Suppressor macrophage (primary cell): ENCODE data around the gene PAQR4.

ENCODE experiments used
- DNase-seq, 4 experiments: peaks; one replicate each; pipeline ENCODE4 v3.0.0-alpha.2; 2020 to 2022

PAQR4 gene

DNA sequence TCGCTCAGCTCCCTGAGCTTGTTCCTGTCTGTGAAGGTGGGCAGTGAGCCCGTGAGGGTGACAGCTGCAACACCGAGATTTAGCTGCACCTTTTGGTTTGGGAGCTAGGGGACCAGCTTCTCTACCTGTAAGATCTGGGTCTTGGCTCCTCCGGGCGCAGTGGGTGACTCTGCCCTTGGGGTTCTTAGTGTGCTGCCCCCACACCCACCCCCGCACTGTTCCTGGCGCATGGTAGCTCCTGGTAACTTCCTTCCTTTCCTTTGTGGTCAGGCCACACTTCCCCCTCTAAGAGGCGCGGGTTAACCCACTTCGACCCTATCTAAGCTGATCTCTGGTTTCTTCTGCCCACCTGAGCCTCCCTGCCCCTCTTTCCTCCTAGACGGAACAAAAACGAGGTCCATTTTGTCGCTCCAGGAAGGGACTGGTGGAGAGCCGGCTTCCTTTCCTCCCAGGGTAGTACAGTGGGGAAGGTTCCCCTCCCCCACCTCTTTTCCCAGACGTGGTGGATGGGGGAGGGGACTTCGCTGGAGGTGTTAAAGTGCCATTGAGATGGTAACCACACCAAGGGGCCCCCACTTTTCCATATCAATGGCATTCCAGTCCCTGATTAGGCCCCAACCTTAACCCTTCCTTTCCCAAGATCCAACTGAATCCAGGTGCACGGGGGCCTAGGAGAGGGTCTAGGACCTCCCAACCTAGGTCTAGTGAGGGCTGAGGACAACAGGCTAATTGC lies 39.0 kb downstream of the PAQR4 start:
- peak; percentile 48 to 84 (median 70) for DNase-seq

DNA sequence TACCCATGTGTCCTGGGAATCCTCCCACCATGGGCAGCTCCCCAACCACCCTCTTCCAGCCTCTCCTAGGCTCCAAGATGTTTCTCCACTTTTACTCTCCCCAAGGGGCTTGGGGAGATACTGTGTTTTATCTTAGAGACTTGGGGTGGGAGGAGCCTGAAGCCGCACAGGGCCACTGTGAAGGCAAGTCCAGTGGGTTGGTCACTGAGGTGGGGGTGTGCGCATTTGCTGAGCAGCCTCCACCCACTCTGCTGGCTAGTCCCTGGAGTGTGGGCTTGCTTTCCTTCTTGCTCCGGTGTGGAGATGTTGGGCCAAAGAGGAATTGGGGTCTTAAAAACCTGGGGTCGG lies 39.5 kb downstream of the PAQR4 start:
- peak in 2 of 4 experiments; percentile 19 to 22 for DNase-seq

DNA sequence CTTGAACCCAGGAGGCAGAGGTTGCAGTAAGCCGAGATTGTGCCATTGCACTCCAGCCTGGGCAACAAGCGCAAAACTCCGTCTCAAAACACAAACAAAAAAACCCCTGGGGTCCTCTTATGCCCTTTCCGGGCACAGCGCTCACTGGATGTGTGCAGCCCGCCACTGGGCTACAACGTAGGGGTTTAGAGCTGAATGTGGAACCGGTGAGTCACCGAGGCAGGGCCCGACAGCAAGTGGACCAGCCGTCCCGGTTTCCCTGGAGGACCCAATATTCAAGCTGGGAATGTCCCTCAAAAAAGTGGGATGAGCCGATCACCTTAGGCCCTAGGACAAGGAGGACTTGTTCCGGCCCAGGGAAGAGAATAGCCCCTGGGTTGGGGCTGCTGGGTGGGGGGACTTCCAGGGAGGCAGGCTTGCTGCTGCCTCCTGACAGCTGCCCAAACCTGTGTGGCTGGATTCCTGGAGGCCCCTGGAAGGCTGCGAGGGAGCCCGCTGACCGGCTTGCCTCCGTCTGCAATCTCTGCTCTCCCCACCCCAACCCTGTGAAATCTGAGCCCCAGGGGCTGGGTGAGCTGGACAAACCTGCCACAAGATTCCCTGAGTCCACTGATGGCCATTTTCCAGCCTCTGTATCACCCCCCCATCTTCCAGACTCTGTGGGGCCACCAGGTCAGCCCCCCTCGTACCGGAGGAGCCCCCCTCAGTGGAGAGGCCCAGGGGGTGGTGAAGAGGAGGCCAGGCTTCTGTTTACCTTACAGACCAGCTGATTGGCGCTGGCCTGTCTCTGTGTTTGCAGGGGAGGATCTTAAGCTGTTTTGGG lies 40.6 kb downstream of the PAQR4 start:
- DNase-seq, result no peak

DNA sequence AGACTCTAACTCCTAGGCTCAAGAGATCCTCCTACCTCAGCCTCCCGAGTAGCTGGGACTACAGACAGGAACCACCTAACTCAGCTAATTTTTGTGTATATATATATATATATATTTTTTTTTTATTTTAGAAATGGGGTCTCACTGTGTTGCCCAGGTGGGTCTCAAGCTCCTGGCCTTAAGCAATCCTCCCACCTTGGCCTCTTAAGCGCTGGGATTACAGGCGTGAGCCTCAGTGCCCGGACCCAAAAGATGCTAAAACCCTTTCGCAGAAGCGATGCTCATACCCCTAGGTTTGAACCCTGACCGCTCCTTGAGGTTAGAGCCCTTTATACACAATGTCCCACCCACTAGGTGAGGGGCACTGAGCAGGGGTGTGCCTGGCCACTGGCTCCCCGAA lies 41.4 kb downstream of the PAQR4 start:
- DNase-seq, result no peak

DNA sequence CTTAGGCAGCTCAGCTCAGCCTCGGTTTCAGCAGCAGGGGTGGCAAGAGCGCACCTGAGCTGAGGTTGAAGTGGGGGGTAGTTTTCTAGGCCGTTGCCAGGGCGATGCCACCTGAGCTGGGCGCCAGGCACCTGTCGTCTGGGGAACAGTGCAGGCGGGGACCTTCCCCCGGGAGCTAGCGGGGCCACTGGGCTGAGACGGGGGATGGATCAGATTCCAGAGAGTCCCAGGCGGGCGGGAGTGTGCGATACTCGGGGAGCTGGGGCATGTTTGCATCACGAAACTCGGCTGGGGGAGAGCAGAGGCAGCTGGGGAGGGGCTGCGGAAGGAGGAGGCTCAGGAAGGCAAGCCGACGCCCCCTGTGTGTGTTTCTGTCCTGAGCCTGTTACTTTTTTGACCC lies 43.1 kb downstream of the PAQR4 start:
- DNase-seq, result no peak

DNA sequence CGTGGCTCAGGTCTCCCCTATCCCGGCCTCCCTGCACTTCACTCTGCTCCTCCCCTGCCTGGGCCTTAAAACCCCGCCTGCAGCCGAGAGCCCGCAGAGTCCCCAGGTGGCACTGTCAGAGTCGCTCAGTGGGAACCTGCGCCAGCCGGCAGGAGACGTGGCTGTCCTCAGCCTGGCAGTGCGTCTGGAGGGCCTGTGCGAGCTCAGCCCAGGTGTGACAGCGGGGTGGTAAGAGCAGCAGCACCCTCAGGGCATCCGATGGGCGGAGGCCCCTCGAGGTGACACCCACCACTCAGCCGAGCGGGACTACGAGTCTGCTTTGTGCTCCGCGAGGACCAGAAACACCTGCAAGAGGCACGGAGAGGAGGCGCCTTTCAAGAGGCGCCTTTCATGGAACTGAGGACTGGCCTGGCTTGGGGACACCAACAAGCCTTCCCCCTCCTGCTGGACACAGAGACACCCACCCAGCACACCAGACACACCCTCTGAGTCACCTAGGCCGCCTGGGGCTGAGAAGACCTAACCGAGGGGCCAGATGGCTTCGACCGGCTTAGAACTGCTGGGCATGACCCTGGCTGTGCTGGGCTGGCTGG lies 43.8 kb downstream of the PAQR4 start, which contains the start of gene CLDN9:
Gene CLDN9, plus strand, starts transcription at position 96 of the 593 bp plus-strand sequence. Its CDS starts 440 bp downstream, at position 536.
- DNase-seq, result no peak

DNA sequence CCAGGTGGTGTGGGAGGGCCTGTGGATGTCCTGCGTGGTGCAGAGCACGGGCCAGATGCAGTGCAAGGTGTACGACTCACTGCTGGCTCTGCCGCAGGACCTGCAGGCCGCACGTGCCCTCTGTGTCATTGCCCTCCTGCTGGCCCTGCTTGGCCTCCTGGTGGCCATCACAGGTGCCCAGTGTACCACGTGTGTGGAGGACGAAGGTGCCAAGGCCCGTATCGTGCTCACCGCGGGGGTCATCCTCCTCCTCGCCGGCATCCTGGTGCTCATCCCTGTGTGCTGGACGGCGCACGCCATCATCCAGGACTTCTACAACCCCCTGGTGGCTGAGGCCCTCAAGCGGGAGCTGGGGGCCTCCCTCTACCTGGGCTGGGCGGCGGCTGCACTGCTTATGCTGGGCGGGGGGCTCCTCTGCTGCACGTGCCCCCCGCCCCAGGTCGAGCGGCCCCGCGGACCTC lies 44.4 kb downstream of the PAQR4 start:
- no peak for DNase-seq

DNA sequence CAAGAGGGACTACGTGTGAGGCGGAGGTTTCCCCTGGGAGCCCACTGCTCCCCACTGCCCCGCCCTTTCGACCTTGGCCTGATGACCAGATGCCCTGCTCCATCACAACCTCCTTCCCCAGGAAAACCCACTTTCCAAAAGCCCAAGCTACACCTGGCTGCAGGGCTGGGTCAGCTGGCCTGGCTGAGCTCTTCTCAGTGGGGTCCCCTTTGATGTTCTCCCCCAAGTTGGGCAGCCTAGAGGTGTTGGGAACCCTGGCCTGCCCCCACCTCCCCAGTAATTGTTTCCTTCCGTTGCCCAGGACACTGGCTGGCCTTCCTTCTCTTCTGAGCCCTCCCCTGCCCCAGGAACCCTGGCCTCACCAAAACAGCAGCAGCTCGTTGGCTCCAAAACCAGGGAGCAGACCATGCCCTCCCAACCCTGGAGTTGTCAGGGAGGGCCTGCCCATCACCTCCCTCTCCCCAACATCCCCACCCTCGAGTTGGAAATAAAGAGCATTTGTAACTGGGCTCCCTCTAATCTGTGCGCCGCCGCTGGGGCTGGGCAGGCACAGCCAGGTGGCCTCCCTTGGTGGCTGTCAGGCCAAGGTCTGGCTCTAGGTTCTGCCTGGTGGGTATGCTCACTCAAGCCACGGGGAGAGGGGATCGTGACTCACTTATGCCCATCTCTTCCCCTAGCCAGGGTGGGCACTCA lies 45.0 kb downstream of the PAQR4 start:
- DNase-seq, result no peak

DNA sequence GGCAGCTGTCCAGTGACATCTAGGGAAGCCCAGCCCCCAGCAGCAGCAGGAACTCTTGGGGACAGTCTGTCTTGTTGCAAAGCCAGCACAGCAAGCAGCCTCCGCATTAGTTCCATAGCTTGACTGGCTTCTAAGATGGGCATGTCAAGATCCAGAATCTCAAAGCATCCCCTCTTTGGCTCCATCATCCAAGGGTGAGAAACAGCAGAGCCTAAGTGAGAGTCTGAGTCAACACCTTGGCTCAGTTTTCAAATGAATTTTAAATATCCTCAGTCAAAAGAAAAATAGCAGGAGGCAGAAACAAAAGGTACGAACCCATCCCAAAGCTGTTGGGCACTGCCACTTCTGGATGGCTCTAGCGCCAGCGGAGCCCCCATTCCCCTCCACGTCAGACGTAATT lies 45.8 kb downstream of the PAQR4 start:
- DNase-seq, result no peak

DNA sequence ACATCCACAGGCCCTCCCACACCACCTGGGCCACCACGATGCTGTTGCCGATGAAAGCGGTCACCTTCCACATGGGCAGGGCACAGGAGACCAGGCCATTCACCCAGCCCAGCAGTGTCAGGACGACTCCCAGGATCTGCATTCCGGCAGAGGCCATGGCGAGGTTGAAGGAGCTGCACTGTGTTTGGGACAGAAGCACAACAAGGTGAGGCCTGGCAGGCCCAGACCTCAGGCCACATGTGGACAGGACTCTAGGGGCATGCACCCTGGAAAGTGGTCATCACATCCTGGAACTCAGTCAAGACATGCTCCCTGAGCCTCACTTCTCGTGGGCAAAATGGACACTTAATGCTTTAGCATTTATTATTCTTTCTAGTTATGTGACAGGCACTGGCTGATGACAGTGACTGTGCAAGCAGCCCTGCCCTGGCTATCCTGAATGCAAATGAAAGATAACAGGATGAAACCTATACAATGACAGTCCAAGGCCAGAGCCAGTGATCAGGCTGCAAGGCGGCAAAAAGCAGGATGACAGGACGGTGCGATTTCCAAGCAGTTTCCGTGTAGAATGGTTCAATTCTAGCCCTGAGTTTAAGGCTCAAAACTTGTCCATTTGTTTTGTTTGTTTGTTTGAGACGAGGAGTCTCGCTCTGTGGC lies 46.8 kb downstream of the PAQR4 start:
- no peak for DNase-seq

DNA sequence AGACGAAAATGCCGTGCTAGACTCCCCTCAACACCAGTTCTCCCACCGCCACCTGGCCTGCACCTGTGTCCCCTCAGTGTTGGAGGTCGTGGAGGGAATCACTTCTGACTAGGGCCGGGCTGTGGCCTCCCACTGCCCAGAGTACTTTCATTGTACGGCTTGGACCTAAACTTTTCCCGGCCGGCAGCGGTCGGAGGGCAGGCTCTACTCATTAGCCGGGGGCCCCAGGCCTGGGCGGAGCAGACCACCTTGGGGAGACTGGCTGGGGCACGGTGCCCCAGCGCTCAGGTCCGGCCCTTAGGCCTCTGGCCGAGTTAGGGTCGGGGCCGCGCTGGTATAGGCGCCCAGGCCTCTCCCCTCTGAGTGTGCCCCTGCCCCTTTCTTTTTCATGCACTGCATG lies 48.2 kb downstream of the PAQR4 start:
- DNase-seq, result no peak

DNA sequence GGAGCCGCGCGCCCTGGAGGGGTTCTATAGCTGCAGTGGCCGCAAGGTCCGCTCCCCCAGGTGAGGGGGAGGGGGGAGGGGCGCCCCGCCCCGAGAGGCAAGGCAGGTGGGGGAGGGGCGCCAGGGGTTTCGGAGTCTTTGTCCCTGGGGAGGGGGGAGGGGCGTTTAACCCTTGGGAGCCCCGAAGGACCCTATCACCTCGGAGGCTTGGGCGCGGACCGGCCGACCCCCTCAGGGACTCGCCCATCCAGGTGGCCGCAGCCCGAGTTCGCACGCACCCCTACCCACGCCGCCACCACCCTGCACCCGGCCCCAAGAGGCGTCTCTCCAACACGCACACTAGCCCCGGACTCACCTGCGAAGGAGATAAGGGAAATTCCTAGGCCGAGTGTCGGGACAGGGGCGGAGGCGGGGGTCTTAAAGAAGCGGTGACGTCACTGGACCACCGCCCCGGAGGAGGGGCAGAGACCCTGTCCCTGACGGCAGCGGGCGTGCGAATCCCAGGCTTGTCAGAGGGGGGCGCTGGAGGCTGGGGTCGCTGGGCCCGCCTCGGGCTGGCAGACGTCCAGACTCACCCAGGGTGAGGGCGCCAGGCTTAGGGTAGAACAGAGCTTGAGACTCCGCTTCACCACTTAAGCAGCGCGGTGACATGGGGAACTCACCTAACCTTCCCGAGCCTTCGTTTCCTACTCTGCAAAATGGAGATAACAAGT lies 48.8 kb downstream of the PAQR4 start, which contains the start of gene CLDN6:
Gene CLDN6, minus strand, starts transcription at position 390 of the 713 bp plus-strand sequence. CDS start 2,162 bp downstream, outside the sequence.
- DNase-seq, result peak in 2 of 4 experiments; percentile 36 to 55

DNA sequence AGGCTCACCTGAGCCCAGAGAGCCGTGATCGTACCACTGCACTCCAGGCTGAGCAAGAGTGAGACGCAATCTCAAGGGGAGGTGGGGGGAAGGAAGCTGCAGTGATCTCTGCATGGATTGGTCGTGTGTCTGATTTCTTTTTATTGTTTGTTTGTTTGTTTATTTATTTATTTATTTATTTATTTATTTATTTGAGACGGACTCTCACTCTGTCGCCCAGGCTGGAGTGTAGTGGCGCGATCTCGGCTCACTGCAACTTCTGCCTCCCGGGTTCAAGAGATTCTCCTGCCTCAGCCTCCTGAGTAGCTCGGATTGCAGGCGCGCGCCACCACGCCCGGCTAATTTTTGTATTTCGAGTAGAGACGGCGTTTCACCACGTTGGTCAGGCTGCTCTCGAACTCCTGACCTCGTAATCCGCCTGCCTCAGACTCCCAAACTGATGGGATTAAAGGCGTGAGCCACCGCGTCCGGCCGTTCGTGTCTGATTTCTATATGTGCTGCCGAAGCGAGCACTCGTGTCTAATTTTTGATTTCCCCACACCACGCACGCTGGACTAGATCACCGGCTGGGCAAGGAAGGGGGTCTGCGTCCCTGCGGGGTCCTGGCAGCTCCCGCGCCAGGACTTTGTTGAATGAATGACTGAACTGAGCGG lies 50.6 kb downstream of the PAQR4 start:
- no peak for DNase-seq

DNA sequence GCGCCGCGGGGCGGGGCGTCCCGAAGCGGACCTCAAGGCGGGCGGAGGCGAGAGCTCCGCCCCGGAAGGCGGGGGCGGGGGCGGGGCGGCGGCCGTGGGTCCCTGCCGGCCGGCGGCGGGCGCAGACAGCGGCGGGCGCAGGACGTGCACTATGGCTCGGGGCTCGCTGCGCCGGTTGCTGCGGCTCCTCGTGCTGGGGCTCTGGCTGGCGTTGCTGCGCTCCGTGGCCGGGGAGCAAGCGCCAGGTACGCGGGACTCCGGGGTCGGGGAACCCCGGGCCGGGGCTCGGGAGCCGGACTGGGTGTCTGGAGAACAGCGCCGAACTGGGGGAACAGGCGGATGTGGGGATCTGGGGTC lies 51.1 kb downstream of the PAQR4 start, which contains the start of gene TNFRSF12A:
Gene TNFRSF12A, plus strand, starts transcription at position 122 of the 357 bp plus-strand sequence. Its CDS starts 30 bp downstream, at position 152.
- DNase-seq, result peak; percentile 86 to 96 (median 91)

DNA sequence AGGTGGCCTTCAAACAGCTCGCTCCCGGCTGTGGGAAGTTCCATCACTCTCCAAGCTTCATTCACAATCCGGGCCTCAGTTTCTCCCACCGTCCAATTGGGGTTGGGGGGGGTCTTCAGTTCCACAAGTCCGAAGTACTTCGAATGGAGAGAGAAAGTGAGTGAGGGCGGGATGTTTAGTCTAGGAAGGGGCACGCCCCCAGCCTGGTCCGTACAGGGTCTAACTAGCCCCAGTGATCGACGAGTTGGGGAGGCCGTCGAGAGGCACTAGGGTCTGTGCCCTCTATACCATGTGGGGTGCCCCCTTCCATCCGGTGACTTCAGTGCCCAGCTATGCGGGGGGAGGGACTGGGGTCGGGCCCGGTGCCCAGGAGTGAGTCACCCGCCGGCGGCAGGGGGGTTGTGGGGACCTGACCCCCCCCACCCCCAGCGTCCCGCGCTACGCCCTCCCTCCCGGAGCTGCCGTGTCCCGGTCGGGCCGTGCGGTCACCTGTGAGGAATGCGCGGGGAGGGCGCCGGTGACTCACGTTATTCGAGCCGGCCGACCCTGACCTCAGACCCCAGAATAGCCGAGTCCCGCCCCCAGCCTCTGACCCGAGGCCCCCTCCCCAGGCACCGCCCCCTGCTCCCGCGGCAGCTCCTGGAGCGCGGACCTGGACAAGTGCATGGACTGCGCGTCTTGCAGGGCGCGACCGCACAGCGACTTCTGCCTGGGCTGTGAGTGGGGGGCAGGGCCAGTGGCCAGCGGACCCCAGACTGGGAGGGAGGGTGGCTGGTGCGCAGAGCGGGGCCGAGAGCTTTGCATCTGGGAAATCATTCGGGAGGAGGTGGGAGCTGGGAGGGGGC lies 51.7 kb downstream of the PAQR4 start:
- DNase-seq, result peak in 3 of 4 experiments; percentile 26 to 45 (median 38)

DNA sequence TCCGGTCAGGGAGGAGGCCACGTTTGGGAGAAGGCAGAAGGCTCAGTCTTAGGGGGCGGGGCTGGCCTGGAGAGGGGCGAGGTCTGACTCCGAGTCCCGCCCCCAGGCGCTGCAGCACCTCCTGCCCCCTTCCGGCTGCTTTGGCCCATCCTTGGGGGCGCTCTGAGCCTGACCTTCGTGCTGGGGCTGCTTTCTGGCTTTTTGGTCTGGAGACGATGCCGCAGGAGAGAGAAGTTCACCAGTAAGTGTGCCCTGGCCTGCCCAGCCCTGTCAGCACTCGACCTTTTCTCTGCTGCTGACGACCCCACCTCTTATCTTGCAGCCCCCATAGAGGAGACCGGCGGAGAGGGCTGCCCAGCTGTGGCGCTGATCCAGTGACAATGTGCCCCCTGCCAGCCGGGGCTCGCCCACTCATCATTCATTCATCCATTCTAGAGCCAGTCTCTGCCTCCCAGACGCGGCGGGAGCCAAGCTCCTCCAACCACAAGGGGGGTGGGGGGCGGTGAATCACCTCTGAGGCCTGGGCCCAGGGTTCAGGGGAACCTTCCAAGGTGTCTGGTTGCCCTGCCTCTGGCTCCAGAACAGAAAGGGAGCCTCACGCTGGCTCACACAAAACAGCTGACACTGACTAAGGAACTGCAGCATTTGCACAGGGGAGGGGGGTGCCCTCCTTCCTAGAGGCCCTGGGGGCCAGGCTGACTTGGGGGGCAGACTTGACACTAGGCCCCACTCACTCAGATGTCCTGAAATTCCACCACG lies 52.5 kb downstream of the PAQR4 start:
- peak; percentile 74 to 92 (median 86) for DNase-seq

DNA sequence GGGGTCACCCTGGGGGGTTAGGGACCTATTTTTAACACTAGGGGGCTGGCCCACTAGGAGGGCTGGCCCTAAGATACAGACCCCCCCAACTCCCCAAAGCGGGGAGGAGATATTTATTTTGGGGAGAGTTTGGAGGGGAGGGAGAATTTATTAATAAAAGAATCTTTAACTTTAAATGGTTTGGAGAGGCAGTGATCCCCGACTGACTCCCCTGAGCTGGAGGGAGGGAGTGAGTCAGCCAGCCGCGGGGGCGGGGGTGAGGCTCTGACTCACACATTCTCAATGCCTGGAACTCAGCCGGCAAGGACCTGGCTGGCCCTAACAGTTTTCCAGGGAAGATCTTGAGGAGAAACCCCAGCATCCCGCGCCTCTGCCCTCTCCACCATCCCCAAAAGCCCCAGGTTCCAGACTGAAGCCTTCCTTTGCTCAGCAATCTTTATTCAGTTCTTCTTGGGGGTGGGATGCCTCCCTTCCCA lies 53.1 kb downstream of the PAQR4 start:
- peak; percentile 84 to 95 (median 92) for DNase-seq

DNA sequence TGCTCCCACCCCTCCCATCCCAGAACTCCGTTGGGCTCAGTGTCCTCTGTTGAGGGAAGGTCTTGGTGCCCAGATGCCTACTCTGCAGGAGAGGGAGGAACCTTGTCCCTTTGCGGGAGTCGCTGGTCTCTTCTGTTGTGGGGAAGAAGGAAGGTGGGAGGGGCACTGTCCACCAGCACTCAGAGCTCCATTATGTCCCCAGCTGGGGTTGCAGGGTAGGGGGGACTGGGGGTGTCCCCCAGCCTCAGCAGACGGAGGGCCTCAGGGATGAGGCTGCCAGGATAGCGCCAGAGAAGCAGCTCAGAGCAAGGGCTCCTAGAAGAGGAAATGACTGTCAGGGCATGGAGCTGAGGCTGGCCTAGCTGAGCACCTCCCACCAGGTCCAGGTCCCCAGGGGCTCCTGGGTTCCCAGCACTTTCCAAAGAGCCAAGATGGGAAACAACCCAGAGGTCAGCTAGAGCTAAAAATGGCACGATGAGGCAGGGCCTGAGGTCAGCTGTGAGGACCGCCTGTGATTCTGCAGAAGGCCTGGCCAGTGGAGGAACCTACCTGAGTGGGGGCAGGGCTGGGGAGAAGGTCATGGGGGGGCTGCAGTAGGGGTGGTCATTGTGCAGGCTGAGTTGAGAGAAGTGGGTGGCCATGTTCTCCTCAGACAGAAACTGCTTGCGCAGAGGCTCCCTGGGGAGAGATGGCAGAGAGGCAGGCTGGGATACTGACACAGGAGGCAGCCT lies 53.7 kb downstream of the PAQR4 start:
- DNase-seq, result peak in 3 of 4 experiments; percentile 49 to 63 (median 53)
